ENCODE results near the gene ARRDC4. TPM values are rescaled to one million over a fixed set of nuclear protein-coding genes. Genes with fewer than 3 reads are reported as not detected.

ARRDC4 gene
- polyA plus RNA-seq, 1 donor from 2014 or later, result 39.7 TPM

GRCh38 chr15:97963779-97964178, 3.3 kb downstream of the ARRDC4 start:
- Histone ChIP-seq H3K4me2 (ENCODE audit: low read length) (no peak overlapping the region), H2AFZ (ENCODE audit: low read depth, low read length) (no peak overlapping the region), H3K9ac (ENCODE audit: low read length) (no peak overlapping the region), H3K27me3 (ENCODE audit: insufficient read depth, low read depth, low read length) (no peaks in the 10 kb centered on the region), H3K36me3 (ENCODE audit: insufficient read depth, low read length) (peaks cover 6% of the 10 kb centered on the region), H3K27ac (ENCODE audit: low read length) (no peak overlapping the region), H3K79me2 (replicated peaks; ENCODE audit: insufficient read depth, low read length) (peaks cover 19% of the 10 kb centered on the region), H3K9me2 (ENCODE audit: insufficient read depth, low read length) (no peaks in the 10 kb centered on the region), H4K20me1 (ENCODE audit: insufficient read depth) (peaks cover 4% of the 10 kb centered on the region), H3K4me3 (ENCODE audit: low read length) (peak overlapping the region; percentile 86), H3F3A (ENCODE audit: insufficient read depth, low read length, poor library complexity, severe bottlenecking) (no peaks in the 10 kb centered on the region), H3K9me3 (ENCODE audit: low read length) (no peaks in the 10 kb centered on the region)
- no peak for TF ChIP-seq RAD21 (conservative IDR thresholded peaks at IDR 0.05)
- no peak for TF ChIP-seq TAF1 (IDR thresholded peaks at IDR 0.05; ENCODE audit: low read depth)
- TF ChIP-seq POLR2AphosphoS5 (IDR thresholded peaks at IDR 0.05), result no peak
- TF ChIP-seq EZH2 (IDR thresholded peaks at IDR 0.05; ENCODE audit: borderline replicate concordance, insufficient read depth, low read length, poor library complexity, severe bottlenecking), result no peak
- TF ChIP-seq REST (IDR thresholded peaks at IDR 0.05; ENCODE audit: borderline replicate concordance), result no peak
- no peak for TF ChIP-seq EP300 (conservative IDR thresholded peaks at IDR 0.05; ENCODE audit: poor library complexity, severe bottlenecking)
- no peak for TF ChIP-seq CTCF (IDR thresholded peaks at IDR 0.05; ENCODE audit: poor library complexity, severe bottlenecking)
- TF ChIP-seq MXI1 (conservative IDR thresholded peaks at IDR 0.05; ENCODE audit: poor library complexity, severe bottlenecking), result no peak
- TF ChIP-seq SMC3 (conservative IDR thresholded peaks at IDR 0.05; ENCODE audit: poor library complexity), result no peak

GRCh38 chr15:97966246-97966645, 5.7 kb downstream of the ARRDC4 start:
- H4K20me1 ChIP-seq (ENCODE audit: insufficient read depth), result peaks cover 4% of the 10 kb centered on the region
- peak overlapping the region; percentile 29 for H3K4me2 ChIP-seq (ENCODE audit: low read length)
- no peaks in the 10 kb centered on the region for H3K9me2 ChIP-seq (ENCODE audit: insufficient read depth, low read length)
- TF ChIP-seq RAD21 (conservative IDR thresholded peaks at IDR 0.05) (no peak), CTCF (IDR thresholded peaks at IDR 0.05; ENCODE audit: poor library complexity, severe bottlenecking) (no peak), SMC3 (conservative IDR thresholded peaks at IDR 0.05; ENCODE audit: poor library complexity) (no peak), MXI1 (conservative IDR thresholded peaks at IDR 0.05; ENCODE audit: poor library complexity, severe bottlenecking) (no peak), EP300 (conservative IDR thresholded peaks at IDR 0.05; ENCODE audit: poor library complexity, severe bottlenecking) (no peak), EZH2 (IDR thresholded peaks at IDR 0.05; ENCODE audit: borderline replicate concordance, insufficient read depth, low read length, poor library complexity, severe bottlenecking) (no peak), REST (IDR thresholded peaks at IDR 0.05; ENCODE audit: borderline replicate concordance) (no peak), POLR2AphosphoS5 (IDR thresholded peaks at IDR 0.05) (no peak), TAF1 (IDR thresholded peaks at IDR 0.05; ENCODE audit: low read depth) (no peak)
- H3F3A ChIP-seq (ENCODE audit: insufficient read depth, low read length, poor library complexity, severe bottlenecking), result no peaks in the 10 kb centered on the region
- H3K9ac ChIP-seq (ENCODE audit: low read length), result no peak overlapping the region
- H3K27me3 ChIP-seq (ENCODE audit: insufficient read depth, low read depth, low read length), result no peaks in the 10 kb centered on the region
- no peak overlapping the region for H3K27ac ChIP-seq (ENCODE audit: low read length)
- H3K4me3 ChIP-seq (ENCODE audit: low read length), result peak overlapping the region; percentile 28
- peaks cover 11% of the 10 kb centered on the region for H3K36me3 ChIP-seq (ENCODE audit: insufficient read depth, low read length)
- no peak overlapping the region for H2AFZ ChIP-seq (ENCODE audit: low read depth, low read length)
- peaks cover 19% of the 10 kb centered on the region for H3K79me2 ChIP-seq (replicated peaks; ENCODE audit: insufficient read depth, low read length)
- H3K9me3 ChIP-seq (ENCODE audit: low read length), result no peaks in the 10 kb centered on the region
